K562 treated with DMSO at 1 percent for 48 hours (cell line): ENCODE data around the gene KRT84. TPM values are rescaled to one million over a fixed set of nuclear protein-coding genes. Genes with fewer than 3 reads are reported as not detected.

Experiments
- total RNA-seq: library from RNA; unstranded; fragments of 300-600 nt; gene quantifications from 2 replicates; pipeline ENCODE4 v1.2.3, GENCODE V29; 2022; ENCODE audit warnings: low replicate concordance; ENCODE audit errors: extremely low read depth

KRT84 gene, protein sequence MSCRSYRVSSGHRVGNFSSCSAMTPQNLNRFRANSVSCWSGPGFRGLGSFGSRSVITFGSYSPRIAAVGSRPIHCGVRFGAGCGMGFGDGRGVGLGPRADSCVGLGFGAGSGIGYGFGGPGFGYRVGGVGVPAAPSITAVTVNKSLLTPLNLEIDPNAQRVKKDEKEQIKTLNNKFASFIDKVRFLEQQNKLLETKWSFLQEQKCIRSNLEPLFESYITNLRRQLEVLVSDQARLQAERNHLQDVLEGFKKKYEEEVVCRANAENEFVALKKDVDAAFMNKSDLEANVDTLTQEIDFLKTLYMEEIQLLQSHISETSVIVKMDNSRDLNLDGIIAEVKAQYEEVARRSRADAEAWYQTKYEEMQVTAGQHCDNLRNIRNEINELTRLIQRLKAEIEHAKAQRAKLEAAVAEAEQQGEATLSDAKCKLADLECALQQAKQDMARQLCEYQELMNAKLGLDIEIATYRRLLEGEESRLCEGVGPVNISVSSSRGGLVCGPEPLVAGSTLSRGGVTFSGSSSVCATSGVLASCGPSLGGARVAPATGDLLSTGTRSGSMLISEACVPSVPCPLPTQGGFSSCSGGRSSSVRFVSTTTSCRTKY
- total RNA-seq: not detected in 2 replicates

DNA sequence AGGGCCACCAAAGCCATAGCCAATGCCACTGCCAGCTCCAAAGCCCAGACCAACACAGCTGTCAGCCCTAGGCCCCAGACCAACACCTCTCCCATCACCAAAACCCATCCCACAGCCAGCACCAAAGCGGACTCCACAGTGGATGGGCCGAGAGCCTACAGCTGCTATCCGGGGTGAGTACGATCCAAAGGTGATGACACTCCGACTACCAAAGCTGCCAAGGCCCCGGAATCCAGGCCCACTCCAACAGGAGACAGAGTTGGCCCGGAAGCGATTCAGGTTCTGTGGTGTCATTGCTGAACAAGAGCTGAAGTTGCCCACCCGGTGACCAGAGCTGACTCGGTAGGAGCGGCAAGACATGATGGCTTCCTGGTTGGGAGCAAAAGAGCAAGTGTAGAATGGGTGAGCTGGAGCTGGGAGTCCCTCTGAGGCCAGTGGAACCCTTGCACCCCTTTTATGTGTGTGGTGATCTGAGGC is at the start of gene KRT84:
Gene KRT84 (minus strand): TSS at position 427 of the 477 bp plus-strand sequence. CDS start 67 bp downstream, at position 360.

GRCh38 chr12:52434081-52434733 is 48.8 kb upstream of the KRT84 start, which contains the start of gene KRT75:
Gene KRT75 (minus strand): TSS chr12:52434371. CDS start chr12:52434304, 67 bp downstream.

GRCh38 chr12:52405922-52406385 is 20.5 kb upstream of the KRT84 start, which contains the start of gene KRT82:
Gene KRT82 (minus strand): TSS chr12:52406335. CDS start chr12:52406277, 58 bp downstream.

DNA sequence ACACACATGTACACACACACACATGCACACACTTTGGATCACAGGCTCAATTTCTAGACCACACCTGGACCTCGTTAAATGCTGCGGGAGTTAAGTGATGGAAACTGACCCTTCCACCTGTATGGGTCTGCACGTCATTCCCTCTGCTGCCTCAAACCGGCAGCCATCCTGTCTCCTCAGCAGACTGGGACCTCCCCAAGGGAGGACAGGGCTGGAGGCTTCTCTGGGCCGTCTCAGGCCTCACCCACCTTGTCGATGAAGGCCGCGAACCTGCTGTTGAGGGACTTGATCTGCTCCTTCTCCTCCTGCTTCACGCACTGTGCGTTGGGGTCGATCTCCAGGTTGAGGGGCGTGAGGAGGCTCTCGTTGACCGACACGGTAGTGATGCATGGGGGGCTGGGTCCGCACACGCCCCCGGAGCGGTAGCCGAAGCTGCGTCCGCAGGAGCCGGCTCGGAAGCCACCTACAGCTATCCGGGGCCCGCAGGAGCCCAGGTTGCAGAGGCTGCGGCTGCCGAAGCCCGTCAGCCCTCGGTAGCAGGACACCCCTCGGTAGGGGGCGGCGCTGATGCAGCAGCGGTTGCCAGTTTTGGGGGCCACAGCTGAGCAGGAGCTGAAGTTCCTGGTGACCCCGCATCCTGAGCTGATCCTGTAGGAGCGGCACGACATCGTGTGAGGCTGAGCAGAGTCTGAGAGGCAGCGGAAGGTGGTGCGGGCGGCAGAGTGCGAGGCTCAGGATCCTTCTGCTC is 18.5 kb downstream of the KRT84 start, which contains the start of gene KRT85:
Gene KRT85 (minus strand): TSS at position 744 of the 748 bp plus-strand sequence. CDS start 76 bp downstream, at position 668.

Other genes starting within 250 kb of the KRT84 start
- not detected in 2 replicates for gene KRT80, start 193.6 kb downstream of the KRT84 start, total RNA-seq
- not detected in 2 replicates for gene KRT7, start 152.4 kb downstream of the KRT84 start, total RNA-seq
- not detected in 2 replicates for gene KRT86, start 111.0 kb downstream of the KRT84 start, total RNA-seq
- not detected in 2 replicates for gene KRT81, start 94.1 kb downstream of the KRT84 start, total RNA-seq
- gene KRT83, start 64.3 kb downstream of the KRT84 start, total RNA-seq: not detected in 2 replicates
- gene KRT85, start 18.2 kb downstream of the KRT84 start, total RNA-seq: not detected in 2 replicates
- gene KRT82, start 20.7 kb upstream of the KRT84 start, total RNA-seq: not detected in 2 replicates
- not detected in 2 replicates for gene KRT75, start 48.7 kb upstream of the KRT84 start, total RNA-seq
- not detected in 2 replicates for gene KRT6B, start 66.5 kb upstream of the KRT84 start, total RNA-seq
- not detected in 2 replicates for gene KRT6C, start 88.2 kb upstream of the KRT84 start, total RNA-seq
- not detected in 2 replicates for gene KRT6A, start 107.6 kb upstream of the KRT84 start, total RNA-seq
- not detected in 2 replicates for gene KRT5, start 134.7 kb upstream of the KRT84 start, total RNA-seq
- not detected in 2 replicates for gene KRT71, start 167.5 kb upstream of the KRT84 start, total RNA-seq
- not detected in 2 replicates for gene KRT74, start 188.2 kb upstream of the KRT84 start, total RNA-seq
- not detected in 2 replicates for gene KRT72, start 215.8 kb upstream of the KRT84 start, total RNA-seq
- not detected in 2 replicates for gene KRT73, start 232.9 kb upstream of the KRT84 start, total RNA-seq